Common myeloid progenitor, CD34-positive (primary cell): ENCODE data around the gene GCN1.
A peak's percentile ranks its signal among the peaks of the same experiment; 100 is the strongest.

Experiments
- CTCF ChIA-PET: fragments of 350-600 bp; sonication (Branson Sonifier 250); formaldehyde crosslinking; loops from one replicate; lab custom pipeline; 2021; ENCODE audit warnings: antibody characterized with exemption; lab: Charles Lee
- POLR2A ChIA-PET: fragments of 350-600 bp; sonication (Branson Sonifier 250); formaldehyde crosslinking; loops from one replicate; lab custom pipeline; 2021; ENCODE audit warnings: antibody characterized with exemption; lab: Charles Lee
- DNase-seq, 3 donors: peaks; one replicate each; pipeline versions ENCODE4 v3.0.0 to v3.0.0-alpha.2; 2013
- H3K27ac ChIP-seq, 2 experiments: 1 replicate in 1 of 2; 2 replicates in 1 of 2; pipeline ENCODE4 v1.7.0; 2013; ENCODE audit warnings: inconsistent platforms in 2 of 2, low read length in 2 of 2, mild to moderate bottlenecking in 2 of 2, low read depth in 1 of 2, moderate library complexity in 1 of 2; ENCODE audit not compliant: severe bottlenecking in 2 of 2, insufficient read depth in 1 of 2, poor library complexity in 1 of 2
- H3K27me3 ChIP-seq, 5 experiments: replicated peaks in 2 of 5; 1 replicate in 3 of 5; 2 replicates in 2 of 5; pipeline versions ENCODE4 v1.6.1 to v1.7.0; 2013; ENCODE audit warnings: low read length in 4 of 5, mild to moderate bottlenecking in 2 of 5, moderate library complexity in 2 of 5, inconsistent platforms in 1 of 5; ENCODE audit not compliant: insufficient read depth in 5 of 5, control insufficient read depth in 4 of 5
- H3K36me3 ChIP-seq, 4 experiments: 1 replicate in 2 of 4; 2 replicates in 2 of 4; pipeline versions ENCODE4 v1.6.1 to v1.7.0; 2013; ENCODE audit warnings: low read length in 3 of 4, control low read depth in 1 of 4, mild to moderate bottlenecking in 1 of 4; ENCODE audit not compliant: control insufficient read depth in 4 of 4, insufficient read depth in 4 of 4
- H3K4me1 ChIP-seq, 4 experiments: 1 replicate in 3 of 4; 2 replicates in 1 of 4; pipeline versions ENCODE4 v1.6.1 to v1.7.1; 2013; ENCODE audit warnings: low read length in 3 of 4, mild to moderate bottlenecking in 3 of 4, control low read depth in 1 of 4, inconsistent platforms in 1 of 4, moderate library complexity in 1 of 4; ENCODE audit not compliant: control insufficient read depth in 4 of 4, insufficient read depth in 4 of 4; ENCODE audit errors: control extremely low read depth in 1 of 4
- H3K4me3 ChIP-seq, 7 experiments: 1 replicate in 4 of 7; 2 replicates in 3 of 7; pipeline versions ENCODE4 v1.5.1 to v1.7.0; 2013; ENCODE audit warnings: mild to moderate bottlenecking in 7 of 7, low read length in 6 of 7, moderate library complexity in 6 of 7, inconsistent platforms in 2 of 7, low read depth in 2 of 7, control low read depth in 1 of 7; ENCODE audit not compliant: insufficient read depth in 4 of 7, control insufficient read depth in 1 of 7; ENCODE audit errors: extremely low read depth in 1 of 7
- H3K9me3 ChIP-seq, 5 experiments: 1 replicate in 4 of 5; 2 replicates in 1 of 5; pipeline versions ENCODE4 v1.6.1 to v1.7.1; 2013; ENCODE audit warnings: low read length in 4 of 5, mild to moderate bottlenecking in 2 of 5, inconsistent platforms in 1 of 5, low read depth in 1 of 5, moderate library complexity in 1 of 5; ENCODE audit not compliant: control insufficient read depth in 4 of 5, insufficient read depth in 2 of 5; ENCODE audit errors: control extremely low read depth in 1 of 5
- WGBS: methylation state at CpG from one replicate; pipeline ENCODE4 v1.1.5; 2013; ENCODE audit not compliant: insufficient coverage; 5-methylcytosine and 5-hydroxymethylcytosine counted together

Gene GCN1

GRCh38 chr12:120125792-120126634 is 68.5 kb downstream of the GCN1 start:
- no peaks in the 10 kb centered on the region for H3K27me3 ChIP-seq
- no peak overlapping the region for H3K27ac ChIP-seq
- H3K36me3 ChIP-seq, result peaks cover 17 to 47% (median 32%) of the 10 kb centered on the region in 4 experiments
- H3K4me1 ChIP-seq, result peaks cover 0 to 37% (median 12%) of the 10 kb centered on the region in 4 experiments
- CTCF ChIA-PET, result interaction anchor here (0.6 to 1.6 kb wide), 5 partner anchors 9 to 1745 kb away, joined by 3 to 5 read pairs (median 3); partner anchors contain the start of gene RAB35
- no peak for DNase-seq
- WGBS, result 100% methylated on average over 3 of the region's 6 CpGs
- POLR2A ChIA-PET, result interaction anchor here (1.1 kb wide), 1 partner anchor 11 kb away, joined by 4 read pairs; no protein-coding TSS in a partner anchor
- no peak overlapping the region for H3K4me3 ChIP-seq
- no peaks in the 10 kb centered on the region for H3K9me3 ChIP-seq

GRCh38 chr12:120125029-120125428 is 69.5 kb downstream of the GCN1 start:
- H3K4me3 ChIP-seq, result no peak overlapping the region
- H3K4me1 ChIP-seq, result peaks cover 0 to 41% (median 12%) of the 10 kb centered on the region in 4 experiments
- H3K27ac ChIP-seq, result no peak overlapping the region
- DNase-seq, result no peak
- 100% methylated on average over 4 of the region's 4 CpGs for WGBS
- peaks cover 11 to 37% (median 23%) of the 10 kb centered on the region in 4 experiments for H3K36me3 ChIP-seq
- no peaks in the 10 kb centered on the region for H3K27me3 ChIP-seq
- ChIA-PET POLR2A (interaction anchor here (1.1 kb wide), 1 partner anchor 10 kb away, joined by 4 read pairs; no protein-coding TSS in a partner anchor), CTCF (no interaction called here)
- no peaks in the 10 kb centered on the region for H3K9me3 ChIP-seq

- peaks cover 0 to 10% (median 1%) of the 10 kb centered on the region in 4 experiments for H3K36me3 ChIP-seq
- 90% methylated on average over 3 of the region's 4 CpGs for WGBS
- H3K27me3 ChIP-seq, result no peaks in the 10 kb centered on the region
- no peaks in the 10 kb centered on the region for H3K9me3 ChIP-seq
- POLR2A ChIA-PET, result interaction anchor here (0.5 kb wide), 1 partner anchor 71 kb away, joined by 4 read pairs; no protein-coding TSS in a partner anchor
- no peak overlapping the region for H3K27ac ChIP-seq
- no peak for DNase-seq
- H3K4me1 ChIP-seq, result peaks cover 8 to 56% (median 20%) of the 10 kb centered on the region in 4 experiments
- H3K4me3 ChIP-seq, result no peak overlapping the region
- CTCF ChIA-PET, result interaction anchor here (3.4 kb wide), 1 partner anchor 11 kb away, joined by 15 read pairs; no protein-coding TSS in a partner anchor
Measured at GRCh38 chr12:120121766-120122293, 72.7 kb downstream of the GCN1 start.

- Histone ChIP-seq H3K27ac (no peak overlapping the region), H3K4me1 (peaks cover 8 to 52% (median 17%) of the 10 kb centered on the region in 4 experiments), H3K36me3 (peaks cover 0 to 8% (median 1%) of the 10 kb centered on the region in 4 experiments), H3K4me3 (no peak overlapping the region), H3K9me3 (no peaks in the 10 kb centered on the region), H3K27me3 (no peaks in the 10 kb centered on the region)
- DNase-seq, result no peak
- CTCF ChIA-PET, result interaction anchor here (3.4 kb wide), 1 partner anchor 11 kb away, joined by 15 read pairs; no protein-coding TSS in a partner anchor
- WGBS, result 83% methylated on average over 1 of the region's 2 CpGs
- POLR2A ChIA-PET, result no interaction called here
Measured at GRCh38 chr12:120121343-120121742, 73.2 kb downstream of the GCN1 start.

GRCh38 chr12:120119271-120119973 is 75.1 kb downstream of the GCN1 start:
- DNase-seq, result peak in 2 of 3 donors; percentile 52 to 54
- ChIA-PET CTCF (interaction anchor here (0.9 to 3.4 kb wide), 4 partner anchors 9 to 66 kb away, joined by 3 to 15 read pairs (median 4); no protein-coding TSS in a partner anchor), POLR2A (no interaction called here)
- Histone ChIP-seq H3K9me3 (no peaks in the 10 kb centered on the region), H3K4me1 (peaks cover 12 to 59% (median 27%) of the 10 kb centered on the region in 4 experiments), H3K4me3 (no peak overlapping the region), H3K36me3 (peaks cover 0 to 5% (median 2%) of the 10 kb centered on the region in 4 experiments), H3K27ac (no peak overlapping the region), H3K27me3 (no peaks in the 10 kb centered on the region)
- WGBS, result 95% methylated on average over 7 of the region's 9 CpGs

GRCh38 chr12:120118321-120119061 is 76.0 kb downstream of the GCN1 start:
- Histone ChIP-seq H3K27me3 (no peaks in the 10 kb centered on the region), H3K4me3 (peak overlapping the region in 2 of 7 experiments; percentile 87), H3K27ac (no peak overlapping the region), H3K36me3 (peaks cover 0 to 13% (median 7%) of the 10 kb centered on the region in 4 experiments), H3K9me3 (no peaks in the 10 kb centered on the region), H3K4me1 (peaks cover 12 to 53% (median 24%) of the 10 kb centered on the region in 4 experiments)
- POLR2A ChIA-PET, result no interaction called here
- 90% methylated on average over 4 of the region's 11 CpGs for WGBS
- CTCF ChIA-PET, result interaction anchor here (1.0 to 1.4 kb wide), 3 partner anchors 12 to 67 kb away, joined by 3 to 4 read pairs (median 3); no protein-coding TSS in a partner anchor
- no peak for DNase-seq
